Measurements from ENCODE around the gene GALNT2.
A peak's percentile ranks its signal among the peaks of the same experiment; 100 is the strongest.

Gene GALNT2

DNA sequence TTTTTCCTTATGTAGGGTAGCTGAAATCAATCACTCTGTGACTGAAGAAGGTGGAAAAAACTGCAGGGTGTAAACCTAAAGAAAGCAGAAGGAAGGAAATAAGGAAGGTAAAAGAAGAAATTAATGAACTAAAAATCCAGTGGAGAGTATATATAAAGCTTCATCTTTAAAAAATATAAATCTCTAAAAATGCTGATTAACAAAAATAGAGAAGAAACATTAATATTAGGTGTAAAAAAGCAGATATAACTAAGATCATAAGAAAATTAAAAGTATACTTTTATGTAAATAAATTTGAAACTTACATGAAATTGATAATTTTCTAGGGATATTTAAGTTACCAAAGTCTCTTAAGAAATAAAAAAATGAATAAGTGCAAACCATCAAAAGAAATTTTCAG lies 159.8 kb downstream of the GALNT2 start:
- no peaks in the 10 kb centered on the region for H3K9me3 ChIP-seq (ENCODE audit: control insufficient read depth in 2 of 2, low read length in 2 of 2)
- H3K27ac ChIP-seq (ENCODE audit: low read depth in 2 of 2, low read length in 2 of 2): no peak overlapping the region
- H3K4me1 ChIP-seq (ENCODE audit: control insufficient read depth in 2 of 2, insufficient read depth in 2 of 2, low read length in 2 of 2): peaks cover 0 to 9% of the 10 kb centered on the region in 2 donors
- no peaks in the 10 kb centered on the region for H3K27me3 ChIP-seq (ENCODE audit: control insufficient read depth in 2 of 2, insufficient read depth in 2 of 2, low read length in 2 of 2)
- H3K4me3 ChIP-seq (ENCODE audit: low read length in 2 of 2): no peak overlapping the region
- H3K36me3 ChIP-seq (ENCODE audit: control insufficient read depth in 2 of 2, insufficient read depth in 2 of 2, low read length in 2 of 2): no peaks in the 10 kb centered on the region
- H3K9ac ChIP-seq (ENCODE audit: low read depth in 1 of 2, low read length in 2 of 2): no peak overlapping the region

DNA sequence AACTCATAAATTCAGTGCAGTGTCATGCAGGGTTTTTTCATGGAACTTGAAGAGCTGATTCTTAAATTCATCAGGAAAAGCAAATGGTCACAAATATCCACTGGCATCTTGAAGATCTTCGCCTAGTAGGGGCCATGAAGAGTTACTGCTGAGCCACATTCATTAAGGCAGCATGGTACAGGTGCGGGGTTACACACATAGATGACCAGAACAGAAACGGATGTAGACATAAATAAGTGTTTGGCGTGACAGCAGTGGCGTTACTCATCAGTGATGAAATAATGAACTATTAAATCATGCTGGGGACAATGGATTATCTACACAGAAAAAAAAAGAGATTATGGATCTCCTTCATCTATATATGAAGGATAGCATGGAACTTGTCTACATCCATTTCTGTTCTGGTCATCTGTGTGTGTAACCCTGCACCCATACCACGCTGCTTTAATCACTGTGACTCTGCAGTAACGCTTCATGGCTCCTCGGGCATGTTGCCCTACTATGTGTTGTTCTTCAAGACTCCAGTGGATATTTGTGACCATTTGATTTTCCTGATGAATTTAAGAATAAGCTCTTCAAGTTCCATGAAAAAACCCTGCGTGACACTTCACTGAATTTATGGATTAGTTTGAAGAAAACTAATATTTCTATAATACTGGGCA lies 161.3 kb downstream of the GALNT2 start:
- Histone ChIP-seq H3K4me1 (ENCODE audit: control insufficient read depth in 2 of 2, insufficient read depth in 2 of 2, low read length in 2 of 2) (peaks cover 0 to 13% of the 10 kb centered on the region in 2 donors), H3K27me3 (ENCODE audit: control insufficient read depth in 2 of 2, insufficient read depth in 2 of 2, low read length in 2 of 2) (no peaks in the 10 kb centered on the region), H3K9ac (ENCODE audit: low read depth in 1 of 2, low read length in 2 of 2) (no peak overlapping the region), H3K4me3 (ENCODE audit: low read length in 2 of 2) (no peak overlapping the region), H3K9me3 (ENCODE audit: control insufficient read depth in 2 of 2, low read length in 2 of 2) (no peaks in the 10 kb centered on the region), H3K36me3 (ENCODE audit: control insufficient read depth in 2 of 2, insufficient read depth in 2 of 2, low read length in 2 of 2) (no peaks in the 10 kb centered on the region), H3K27ac (ENCODE audit: low read depth in 2 of 2, low read length in 2 of 2) (no peak overlapping the region)

- H3K4me1 ChIP-seq (ENCODE audit: control insufficient read depth in 2 of 2, insufficient read depth in 2 of 2, low read length in 2 of 2): peaks cover 0 to 13% of the 10 kb centered on the region in 2 donors
- H3K4me3 ChIP-seq (ENCODE audit: low read length in 2 of 2): no peak overlapping the region
- H3K27me3 ChIP-seq (ENCODE audit: control insufficient read depth in 2 of 2, insufficient read depth in 2 of 2, low read length in 2 of 2): no peaks in the 10 kb centered on the region
- H3K27ac ChIP-seq (ENCODE audit: low read depth in 2 of 2, low read length in 2 of 2): no peak overlapping the region
- H3K36me3 ChIP-seq (ENCODE audit: control insufficient read depth in 2 of 2, insufficient read depth in 2 of 2, low read length in 2 of 2): no peaks in the 10 kb centered on the region
- H3K9me3 ChIP-seq (ENCODE audit: control insufficient read depth in 2 of 2, low read length in 2 of 2): no peaks in the 10 kb centered on the region
- no peak overlapping the region for H3K9ac ChIP-seq (ENCODE audit: low read depth in 1 of 2, low read length in 2 of 2)
Measured at GRCh38 chr1:230230273-230230672, 163.2 kb downstream of the GALNT2 start.

- peaks cover 0 to 13% of the 10 kb centered on the region in 2 donors for H3K4me1 ChIP-seq (ENCODE audit: control insufficient read depth in 2 of 2, insufficient read depth in 2 of 2, low read length in 2 of 2)
- H3K4me3 ChIP-seq (ENCODE audit: low read length in 2 of 2): no peak overlapping the region
- no peaks in the 10 kb centered on the region for H3K27me3 ChIP-seq (ENCODE audit: control insufficient read depth in 2 of 2, insufficient read depth in 2 of 2, low read length in 2 of 2)
- H3K36me3 ChIP-seq (ENCODE audit: control insufficient read depth in 2 of 2, insufficient read depth in 2 of 2, low read length in 2 of 2): no peaks in the 10 kb centered on the region
- peak overlapping the region; percentile 64 to 70 for H3K27ac ChIP-seq (ENCODE audit: low read depth in 2 of 2, low read length in 2 of 2)
- no peaks in the 10 kb centered on the region for H3K9me3 ChIP-seq (ENCODE audit: control insufficient read depth in 2 of 2, low read length in 2 of 2)
- H3K9ac ChIP-seq (ENCODE audit: low read depth in 1 of 2, low read length in 2 of 2): peak overlapping the region in 1 of 2 donors; percentile 20
Measured at GRCh38 chr1:230230948-230231773, 164.1 kb downstream of the GALNT2 start.

- H3K36me3 ChIP-seq (ENCODE audit: control insufficient read depth in 2 of 2, insufficient read depth in 2 of 2, low read length in 2 of 2): no peaks in the 10 kb centered on the region
- H3K9me3 ChIP-seq (ENCODE audit: control insufficient read depth in 2 of 2, low read length in 2 of 2): no peaks in the 10 kb centered on the region
- no peaks in the 10 kb centered on the region for H3K27me3 ChIP-seq (ENCODE audit: control insufficient read depth in 2 of 2, insufficient read depth in 2 of 2, low read length in 2 of 2)
- H3K27ac ChIP-seq (ENCODE audit: low read depth in 2 of 2, low read length in 2 of 2): peak overlapping the region; percentile 64 to 70
- H3K4me1 ChIP-seq (ENCODE audit: control insufficient read depth in 2 of 2, insufficient read depth in 2 of 2, low read length in 2 of 2): peaks cover 0 to 13% of the 10 kb centered on the region in 2 donors
- H3K4me3 ChIP-seq (ENCODE audit: low read length in 2 of 2): no peak overlapping the region
- H3K9ac ChIP-seq (ENCODE audit: low read depth in 1 of 2, low read length in 2 of 2): peak overlapping the region; percentile 2 to 57
Measured at GRCh38 chr1:230231774-230232145, 164.7 kb downstream of the GALNT2 start.

DNA sequence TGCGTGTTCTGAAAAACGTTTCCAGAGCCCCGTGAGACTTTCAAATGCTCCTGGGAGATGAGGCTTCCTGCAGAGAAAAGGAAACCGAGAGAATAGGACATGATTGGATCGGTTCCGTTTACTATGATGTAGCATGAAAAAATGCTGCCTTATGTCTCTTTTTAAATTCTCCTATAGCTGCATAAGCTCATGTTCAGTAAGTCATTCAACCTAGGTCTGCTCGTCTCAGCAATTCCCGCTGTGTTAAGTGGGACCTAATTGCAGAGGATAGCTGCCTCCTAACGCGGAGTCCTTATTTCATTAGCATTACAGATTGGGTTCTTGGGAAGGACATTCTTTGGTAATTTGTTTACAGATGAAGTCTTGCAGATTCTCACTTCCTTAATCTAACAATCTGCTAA lies 165.3 kb downstream of the GALNT2 start:
- Histone ChIP-seq H3K4me3 (ENCODE audit: low read length in 2 of 2) (no peak overlapping the region), H3K27ac (ENCODE audit: low read depth in 2 of 2, low read length in 2 of 2) (peak overlapping the region in 1 of 2 donors; percentile 50), H3K27me3 (ENCODE audit: control insufficient read depth in 2 of 2, insufficient read depth in 2 of 2, low read length in 2 of 2) (no peaks in the 10 kb centered on the region), H3K4me1 (ENCODE audit: control insufficient read depth in 2 of 2, insufficient read depth in 2 of 2, low read length in 2 of 2) (peaks cover 0 to 15% of the 10 kb centered on the region in 2 donors), H3K9ac (ENCODE audit: low read depth in 1 of 2, low read length in 2 of 2) (no peak overlapping the region), H3K9me3 (ENCODE audit: control insufficient read depth in 2 of 2, low read length in 2 of 2) (no peaks in the 10 kb centered on the region), H3K36me3 (ENCODE audit: control insufficient read depth in 2 of 2, insufficient read depth in 2 of 2, low read length in 2 of 2) (no peaks in the 10 kb centered on the region)

DNA sequence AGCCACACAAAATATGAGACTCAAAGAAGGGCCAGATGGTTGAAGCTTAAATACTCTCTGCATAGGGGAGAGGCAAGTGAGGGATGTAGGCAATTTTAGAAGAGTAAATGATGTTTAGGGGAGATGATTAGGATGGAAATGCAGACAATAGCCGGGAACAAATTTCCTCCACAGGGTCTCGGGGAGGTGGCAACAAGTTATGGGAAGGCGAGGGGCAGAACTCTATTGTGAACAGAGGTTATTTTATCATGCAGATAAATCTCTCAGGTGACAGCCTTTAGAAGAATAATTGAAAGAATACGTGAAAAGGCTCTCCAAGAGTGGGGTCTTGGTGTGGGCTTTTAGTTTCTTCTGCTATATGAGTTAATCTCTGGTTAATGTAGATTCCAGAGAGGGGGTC lies 166.7 kb downstream of the GALNT2 start:
- no peaks in the 10 kb centered on the region for H3K9me3 ChIP-seq (ENCODE audit: control insufficient read depth in 2 of 2, low read length in 2 of 2)
- H3K27me3 ChIP-seq (ENCODE audit: control insufficient read depth in 2 of 2, insufficient read depth in 2 of 2, low read length in 2 of 2): no peaks in the 10 kb centered on the region
- H3K4me3 ChIP-seq (ENCODE audit: low read length in 2 of 2): no peak overlapping the region
- H3K36me3 ChIP-seq (ENCODE audit: control insufficient read depth in 2 of 2, insufficient read depth in 2 of 2, low read length in 2 of 2): no peaks in the 10 kb centered on the region
- peaks cover 0 to 15% of the 10 kb centered on the region in 2 donors for H3K4me1 ChIP-seq (ENCODE audit: control insufficient read depth in 2 of 2, insufficient read depth in 2 of 2, low read length in 2 of 2)
- H3K9ac ChIP-seq (ENCODE audit: low read depth in 1 of 2, low read length in 2 of 2): no peak overlapping the region
- no peak overlapping the region for H3K27ac ChIP-seq (ENCODE audit: low read depth in 2 of 2, low read length in 2 of 2)

- Histone ChIP-seq H3K4me1 (ENCODE audit: control insufficient read depth in 2 of 2, insufficient read depth in 2 of 2, low read length in 2 of 2) (peaks cover 0 to 13% of the 10 kb centered on the region in 2 donors), H3K27ac (ENCODE audit: low read depth in 2 of 2, low read length in 2 of 2) (no peak overlapping the region), H3K4me3 (ENCODE audit: low read length in 2 of 2) (no peak overlapping the region), H3K36me3 (ENCODE audit: control insufficient read depth in 2 of 2, insufficient read depth in 2 of 2, low read length in 2 of 2) (no peaks in the 10 kb centered on the region), H3K9me3 (ENCODE audit: control insufficient read depth in 2 of 2, low read length in 2 of 2) (no peaks in the 10 kb centered on the region), H3K27me3 (ENCODE audit: control insufficient read depth in 2 of 2, insufficient read depth in 2 of 2, low read length in 2 of 2) (no peaks in the 10 kb centered on the region), H3K9ac (ENCODE audit: low read depth in 1 of 2, low read length in 2 of 2) (no peak overlapping the region)
Measured at GRCh38 chr1:230235876-230236275, 168.8 kb downstream of the GALNT2 start.

- Histone ChIP-seq H3K9me3 (ENCODE audit: control insufficient read depth in 2 of 2, low read length in 2 of 2) (no peaks in the 10 kb centered on the region), H3K4me3 (ENCODE audit: low read length in 2 of 2) (no peak overlapping the region), H3K27ac (ENCODE audit: low read depth in 2 of 2, low read length in 2 of 2) (no peak overlapping the region), H3K27me3 (ENCODE audit: control insufficient read depth in 2 of 2, insufficient read depth in 2 of 2, low read length in 2 of 2) (no peaks in the 10 kb centered on the region), H3K4me1 (ENCODE audit: control insufficient read depth in 2 of 2, insufficient read depth in 2 of 2, low read length in 2 of 2) (peaks cover 0 to 7% of the 10 kb centered on the region in 2 donors), H3K9ac (ENCODE audit: low read depth in 1 of 2, low read length in 2 of 2) (no peak overlapping the region), H3K36me3 (ENCODE audit: control insufficient read depth in 2 of 2, insufficient read depth in 2 of 2, low read length in 2 of 2) (no peaks in the 10 kb centered on the region)
Measured at GRCh38 chr1:230236301-230237008, 169.4 kb downstream of the GALNT2 start.

DNA sequence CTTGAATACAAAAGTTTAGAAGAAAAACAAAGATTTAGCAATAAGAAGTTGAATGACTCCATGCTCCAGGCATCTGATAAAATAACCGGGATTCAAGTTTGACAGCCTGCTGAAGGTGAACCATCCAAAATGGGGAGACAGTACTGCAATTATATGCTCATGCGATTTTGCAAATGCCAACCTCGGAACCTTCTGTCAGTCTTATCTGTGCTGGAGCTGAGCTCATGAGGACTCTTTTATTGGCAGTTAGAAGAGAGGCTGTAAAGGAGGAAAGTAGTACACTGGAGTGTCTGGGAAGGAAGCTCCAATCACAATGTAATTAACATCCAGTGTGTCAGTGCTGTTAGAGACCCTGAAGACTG lies 170.0 kb downstream of the GALNT2 start:
- H3K4me1 ChIP-seq (ENCODE audit: control insufficient read depth in 2 of 2, insufficient read depth in 2 of 2, low read length in 2 of 2): peaks cover 0 to 4% of the 10 kb centered on the region in 2 donors
- no peak overlapping the region for H3K4me3 ChIP-seq (ENCODE audit: low read length in 2 of 2)
- no peak overlapping the region for H3K9ac ChIP-seq (ENCODE audit: low read depth in 1 of 2, low read length in 2 of 2)
- H3K9me3 ChIP-seq (ENCODE audit: control insufficient read depth in 2 of 2, low read length in 2 of 2): no peaks in the 10 kb centered on the region
- no peaks in the 10 kb centered on the region for H3K27me3 ChIP-seq (ENCODE audit: control insufficient read depth in 2 of 2, insufficient read depth in 2 of 2, low read length in 2 of 2)
- H3K27ac ChIP-seq (ENCODE audit: low read depth in 2 of 2, low read length in 2 of 2): no peak overlapping the region
- peaks cover 0 to 5% of the 10 kb centered on the region in 2 donors for H3K36me3 ChIP-seq (ENCODE audit: control insufficient read depth in 2 of 2, insufficient read depth in 2 of 2, low read length in 2 of 2)
